T-cell (primary cell): ENCODE results near the gene COMMD7. TPM values are rescaled to one million over a fixed set of nuclear protein-coding genes. Genes with fewer than 3 reads are reported as not detected.
"Not testable (repeated sequence)": the region's sequence is repeated elsewhere in the genome, so short reads cannot be mapped to it uniquely, and the experiment has no call there.

Experiments
- ATAC-seq, 4 experiments: fragments of 200-7000 bp in 3 of 4; fragments of 150-1000 bp in 1 of 4; cut with Tn5 transposase; replicated peaks in 1 of 4; 1 replicate in 3 of 4; 2 replicates in 1 of 4; pipeline ENCODE4 v1.10.0; 2021; ENCODE audit warnings: moderate library complexity in 3 of 4, mild to moderate bottlenecking in 2 of 4, moderate number of reproducible peaks in 1 of 4
- CTCF ChIA-PET, 2 donors: fragments of 300-600 bp; sonication (Branson Sonifier 250); formaldehyde crosslinking; loops; one replicate each; lab custom pipeline; 2022; ENCODE audit warnings: antibody characterized with exemption in 2 of 2; lab: Charles Lee
- POLR2A ChIA-PET, 2 donors: fragments of 300-600 bp; sonication (Branson Sonifier 250); formaldehyde crosslinking; loops; one replicate each; lab custom pipeline; 2022; ENCODE audit warnings: antibody characterized with exemption in 2 of 2; lab: Charles Lee
- DNase-seq, 35 experiments: peaks; one replicate each; pipeline versions ENCODE4 v3.0.0 to v3.0.0-alpha.2; 2013 to 2023
- H3K27ac ChIP-seq: one replicate; pipeline ENCODE4 v1.5.1; 2013; ENCODE audit warnings: low read length
- H3K27me3 ChIP-seq, 2 experiments: replicated peaks in 1 of 2; 1 replicate in 1 of 2; 2 replicates in 1 of 2; pipeline versions ENCODE4 v1.6.1 to v1.7.0; 2013; ENCODE audit warnings: low read length in 1 of 2, mixed read lengths in 1 of 2; ENCODE audit not compliant: control insufficient read depth in 2 of 2, insufficient read depth in 2 of 2; ENCODE audit errors: extremely low read depth in 1 of 2
- H3K36me3 ChIP-seq, 2 donors: 1 replicate in 1 of 2; 2 replicates in 1 of 2; pipeline versions ENCODE4 v1.6.1 to v1.7.0; 2013; ENCODE audit warnings: low read length in 1 of 2; ENCODE audit not compliant: control insufficient read depth in 2 of 2, insufficient read depth in 1 of 2; ENCODE audit errors: extremely low read depth in 1 of 2
- H3K4me1 ChIP-seq, 2 experiments: 1 replicate in 1 of 2; 2 replicates in 1 of 2; pipeline versions ENCODE4 v1.6.1 to v1.7.0; 2013; ENCODE audit warnings: low read length in 2 of 2, mixed read lengths in 1 of 2; ENCODE audit not compliant: insufficient read depth in 2 of 2, control insufficient read depth in 1 of 2; ENCODE audit errors: extremely low read depth in 1 of 2
- H3K4me3 ChIP-seq, 2 donors: 1 replicate in 1 of 2; 2 replicates in 1 of 2; pipeline versions ENCODE4 v1.5.1 to v1.7.0; 2013; ENCODE audit warnings: mild to moderate bottlenecking in 2 of 2, low read length in 1 of 2, moderate library complexity in 1 of 2; ENCODE audit not compliant: control insufficient read depth in 1 of 2; ENCODE audit errors: extremely low read depth in 1 of 2
- H3K9me3 ChIP-seq: 2 replicates; pipeline ENCODE4 v1.7.0; 2013
- H3K27ac Mint-ChIP-seq, 2 donors: one replicate each; pipeline ENCODE4 v1.8.0; 2020 to 2021; ENCODE audit warnings: mild to moderate bottlenecking in 2 of 2, mixed read lengths in 2 of 2
- H3K27me3 Mint-ChIP-seq, 2 donors: one replicate each; pipeline ENCODE4 v1.8.0; 2021 to 2022; ENCODE audit warnings: mixed read lengths in 2 of 2
- H3K36me3 Mint-ChIP-seq: one replicate; pipeline ENCODE4 v1.8.0; 2021; ENCODE audit warnings: mixed read lengths
- H3K4me1 Mint-ChIP-seq, 3 donors: one replicate each; pipeline ENCODE4 v1.8.0; 2020 to 2022; ENCODE audit warnings: mixed read lengths in 3 of 3, mild to moderate bottlenecking in 1 of 3
- H3K4me3 Mint-ChIP-seq, 3 donors: one replicate each; pipeline ENCODE4 v1.8.0; 2020 to 2022; ENCODE audit warnings: mild to moderate bottlenecking in 3 of 3, mixed read lengths in 3 of 3, moderate library complexity in 3 of 3
- H3K9me3 Mint-ChIP-seq, 3 donors: one replicate each; pipeline ENCODE4 v1.8.0; 2020 to 2022; ENCODE audit warnings: mixed read lengths in 3 of 3
- WGBS: methylation state at CpG from one replicate; pipeline ENCODE4 v1.1.5; 2013; ENCODE audit warnings: missing lambda C conversion rate; ENCODE audit not compliant: insufficient coverage; 5-methylcytosine and 5-hydroxymethylcytosine counted together
- total RNA-seq, 35 experiments: library from RNA in 6 of 35; stranded (reverse) in 6 of 35; fragments of 120-200 nt in 1 of 35; gene quantifications; one replicate each; pipeline versions ENCODE4 v1.2.1 to v1.2.4 and lab custom pipeline; 2013 to 2026

Gene COMMD7
- total RNA-seq, 5 donors from 2014 or later (not counting 1 experiment from before 2014, with no cell fraction given), result 35.5 to 48.1 (median 37.4) TPM

DNA sequence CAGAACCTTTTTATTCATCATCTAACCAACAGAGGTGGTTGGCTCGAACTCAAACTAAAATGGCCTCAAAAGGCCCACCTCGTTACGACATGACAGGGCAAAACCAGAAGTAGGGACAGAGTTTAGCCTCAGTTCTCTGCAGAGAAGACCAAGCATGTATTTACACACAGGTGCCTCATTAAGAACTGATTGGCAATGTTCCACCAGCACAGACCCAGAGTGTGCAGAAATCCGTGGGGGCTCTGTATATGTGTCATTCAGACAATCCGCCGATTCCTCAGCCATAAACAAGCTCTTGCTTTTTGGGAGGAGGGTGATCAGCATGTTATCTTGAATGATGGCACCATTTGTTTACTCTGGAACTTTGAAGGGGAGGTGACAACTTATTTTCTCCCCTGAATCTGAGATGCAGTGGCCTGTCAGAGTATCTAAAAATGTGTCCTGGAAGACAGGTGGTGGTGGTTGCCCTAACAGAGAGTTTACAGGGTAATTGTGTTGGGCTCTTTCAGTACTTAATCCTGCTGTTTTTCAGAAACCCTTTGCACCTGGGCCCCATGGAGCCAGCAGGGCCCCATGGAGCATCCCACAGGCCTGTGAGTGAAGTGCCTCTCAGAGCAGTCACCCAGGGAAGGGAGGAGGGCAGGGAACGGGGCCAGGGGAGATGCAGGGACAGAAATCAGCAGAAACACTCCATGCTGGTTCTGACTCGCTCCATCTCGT, 40.4 kb downstream of the COMMD7 start:
- ChIA-PET POLR2A (interaction anchor here in 1 of 2 donors (0.6 kb wide), 1 partner anchor 316 kb away, joined by 5 read pairs; no protein-coding TSS in a partner anchor), CTCF (interaction anchor here in 1 of 2 donors (0.8 kb wide), 1 partner anchor 30 kb away, joined by 4 read pairs; no protein-coding TSS in a partner anchor)
- no peak overlapping the region for H3K27ac Mint-ChIP-seq
- Histone ChIP-seq H3K4me3 (no peak overlapping the region), H3K27me3 (no peaks in the 10 kb centered on the region), H3K9me3 (no peaks in the 10 kb centered on the region), H3K27ac (no peak overlapping the region), H3K4me1 (no peaks in the 10 kb centered on the region), H3K36me3 (peaks cover 2 to 50% of the 10 kb centered on the region in 2 donors)
- H3K9me3 Mint-ChIP-seq, result no peaks in the 10 kb centered on the region
- H3K27me3 Mint-ChIP-seq, result no peaks in the 10 kb centered on the region
- H3K36me3 Mint-ChIP-seq, result peaks cover 47% of the 10 kb centered on the region
- DNase-seq (no peak), ATAC-seq (no peak)
- H3K4me3 Mint-ChIP-seq, result no peak overlapping the region
- peaks cover 0 to 2% (median 0%) of the 10 kb centered on the region in 3 donors for H3K4me1 Mint-ChIP-seq
- 67% methylated on average over 1 of the region's 9 CpGs for WGBS

DNA sequence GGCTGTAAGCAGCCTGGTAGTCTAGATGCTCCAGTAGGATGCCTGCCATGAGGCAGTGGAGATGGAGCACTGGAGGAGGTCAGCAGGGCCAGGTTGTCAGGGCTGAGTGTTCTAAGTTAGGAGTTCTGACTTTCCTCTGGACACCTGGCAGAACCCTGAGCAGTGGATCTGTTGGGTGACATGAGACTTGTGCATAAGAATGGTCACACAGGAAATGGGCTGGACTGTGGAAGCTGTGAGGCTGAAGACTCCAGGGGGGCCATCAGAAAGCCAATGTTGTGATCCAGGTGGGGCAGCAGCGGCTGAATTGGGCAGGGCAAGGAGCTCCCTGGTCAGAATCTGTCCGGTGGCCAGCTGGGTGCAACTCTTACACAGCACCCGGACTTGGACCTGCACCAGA, 45.7 kb downstream of the COMMD7 start:
- H3K36me3 ChIP-seq, result peaks cover 10 to 22% of the 10 kb centered on the region in 2 donors
- POLR2A ChIA-PET, result no interaction called here
- Mint-ChIP-seq H3K36me3 (peaks cover 30% of the 10 kb centered on the region), H3K27ac (peak overlapping the region in 1 of 2 donors; percentile 34), H3K27me3 (no peaks in the 10 kb centered on the region), H3K4me3 (no peak overlapping the region), H3K9me3 (no peaks in the 10 kb centered on the region), H3K4me1 (peaks cover 0 to 2% (median 0%) of the 10 kb centered on the region in 3 donors)
- H3K4me3 ChIP-seq, result no peak overlapping the region
- DNase-seq (no peak), ATAC-seq (no peak)
- CTCF ChIA-PET, result no interaction called here
- 97% methylated on average over 3 of the region's 3 CpGs for WGBS
- H3K9me3 ChIP-seq, result no peaks in the 10 kb centered on the region
- H3K4me1 ChIP-seq, result no peaks in the 10 kb centered on the region
- H3K27ac ChIP-seq, result no peak overlapping the region
- H3K27me3 ChIP-seq, result no peaks in the 10 kb centered on the region

DNA sequence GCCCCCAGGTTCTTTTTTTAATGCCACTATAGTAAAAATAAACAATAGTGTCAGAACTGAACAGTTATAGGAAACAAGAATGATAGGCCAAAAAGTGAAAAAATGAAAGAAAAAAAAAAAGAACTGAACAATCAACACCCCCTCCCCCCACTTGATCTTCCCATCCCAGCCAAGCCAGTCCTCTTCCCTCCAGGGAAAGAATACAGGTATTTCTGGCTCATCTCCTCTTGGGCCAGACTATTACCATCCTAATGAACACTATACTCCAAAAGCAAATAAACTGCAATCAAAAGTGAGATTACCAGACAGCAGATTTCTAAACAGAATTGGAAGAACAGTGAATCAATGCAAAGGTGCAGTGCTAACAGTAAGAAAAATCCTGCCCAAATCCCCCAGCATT, 48.2 kb downstream of the COMMD7 start:
- CTCF ChIA-PET, result no interaction called here
- Histone ChIP-seq H3K9me3 (no peaks in the 10 kb centered on the region), H3K27ac (no peak overlapping the region), H3K27me3 (no peaks in the 10 kb centered on the region), H3K4me1 (no peaks in the 10 kb centered on the region), H3K4me3 (no peak overlapping the region), H3K36me3 (peaks cover 10 to 13% of the 10 kb centered on the region in 2 donors)
- Mint-ChIP-seq H3K9me3 (no peaks in the 10 kb centered on the region), H3K27me3 (no peaks in the 10 kb centered on the region), H3K27ac (peak overlapping the region in 1 of 2 donors; percentile 19), H3K4me3 (no peak overlapping the region), H3K36me3 (peaks cover 15% of the 10 kb centered on the region), H3K4me1 (no peaks in the 10 kb centered on the region)
- no peak for ATAC-seq
- no peak for DNase-seq
- POLR2A ChIA-PET, result no interaction called here

DNA sequence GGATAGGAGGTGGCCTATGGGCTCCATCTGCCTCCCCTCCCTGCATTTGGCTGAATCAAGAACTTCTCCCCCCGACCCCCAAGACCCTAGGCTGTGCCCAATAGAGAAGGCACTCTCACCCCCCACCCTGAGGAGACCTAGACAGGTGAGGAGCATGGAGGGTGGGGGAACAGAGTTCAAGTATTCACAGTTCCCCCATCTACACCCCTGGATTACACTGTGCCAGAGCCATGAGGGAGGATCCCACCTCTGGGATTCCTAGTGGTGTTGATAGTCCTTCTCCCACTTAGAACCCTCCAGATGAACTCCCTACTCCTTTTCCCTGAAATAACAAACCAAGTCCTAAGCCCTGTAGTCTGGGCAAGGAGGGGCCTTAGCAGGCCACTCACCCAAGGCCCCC, 54.3 kb downstream of the COMMD7 start:
- H3K4me3 ChIP-seq, H3K36me3 Mint-ChIP-seq, H3K27ac Mint-ChIP-seq, POLR2A ChIA-PET, DNase-seq, CTCF ChIA-PET, H3K4me3 Mint-ChIP-seq, H3K4me1 ChIP-seq, H3K4me1 Mint-ChIP-seq, H3K27ac ChIP-seq, H3K27me3 Mint-ChIP-seq, H3K27me3 ChIP-seq, H3K9me3 ChIP-seq, H3K9me3 Mint-ChIP-seq, ATAC-seq, H3K36me3 ChIP-seq: not testable (repeated sequence)
- no CpG with 5 or more reads among the region's 1 CpG for WGBS

DNA sequence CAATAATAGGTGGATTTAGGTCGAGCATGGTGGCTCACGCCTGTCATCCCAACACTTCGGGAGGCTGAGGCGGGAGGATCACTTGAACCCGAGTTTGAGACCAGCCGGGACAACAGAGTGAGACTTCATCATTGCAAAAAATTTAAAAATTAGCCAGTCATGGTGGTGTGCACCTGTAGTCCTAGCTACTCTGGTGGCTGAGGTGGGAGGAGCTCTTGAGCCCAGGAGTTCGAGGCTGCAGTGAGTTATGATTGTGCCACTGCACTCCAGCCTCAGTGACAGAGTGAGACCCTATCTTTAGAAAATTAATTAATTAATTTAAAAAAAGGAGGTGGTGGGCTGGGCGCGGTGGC, 56.1 kb downstream of the COMMD7 start:
- WGBS, result 92% methylated on average over 8 of the region's 9 CpGs
- H3K36me3 Mint-ChIP-seq, result peaks cover 2% of the 10 kb centered on the region
- H3K9me3 Mint-ChIP-seq, result no peaks in the 10 kb centered on the region
- no peak overlapping the region for H3K4me3 Mint-ChIP-seq
- Histone ChIP-seq H3K36me3 (peaks cover 2 to 6% of the 10 kb centered on the region in 2 donors), H3K4me1 (no peaks in the 10 kb centered on the region), H3K27ac (no peak overlapping the region), H3K4me3 (no peak overlapping the region), H3K27me3 (no peaks in the 10 kb centered on the region), H3K9me3 (no peaks in the 10 kb centered on the region)
- DNase-seq (no peak), ATAC-seq (no peak)
- POLR2A ChIA-PET, result no interaction called here
- no peaks in the 10 kb centered on the region for H3K27me3 Mint-ChIP-seq
- CTCF ChIA-PET, result no interaction called here
- peaks cover 0 to 3% (median 0%) of the 10 kb centered on the region in 3 donors for H3K4me1 Mint-ChIP-seq
- no peak overlapping the region for H3K27ac Mint-ChIP-seq

DNA sequence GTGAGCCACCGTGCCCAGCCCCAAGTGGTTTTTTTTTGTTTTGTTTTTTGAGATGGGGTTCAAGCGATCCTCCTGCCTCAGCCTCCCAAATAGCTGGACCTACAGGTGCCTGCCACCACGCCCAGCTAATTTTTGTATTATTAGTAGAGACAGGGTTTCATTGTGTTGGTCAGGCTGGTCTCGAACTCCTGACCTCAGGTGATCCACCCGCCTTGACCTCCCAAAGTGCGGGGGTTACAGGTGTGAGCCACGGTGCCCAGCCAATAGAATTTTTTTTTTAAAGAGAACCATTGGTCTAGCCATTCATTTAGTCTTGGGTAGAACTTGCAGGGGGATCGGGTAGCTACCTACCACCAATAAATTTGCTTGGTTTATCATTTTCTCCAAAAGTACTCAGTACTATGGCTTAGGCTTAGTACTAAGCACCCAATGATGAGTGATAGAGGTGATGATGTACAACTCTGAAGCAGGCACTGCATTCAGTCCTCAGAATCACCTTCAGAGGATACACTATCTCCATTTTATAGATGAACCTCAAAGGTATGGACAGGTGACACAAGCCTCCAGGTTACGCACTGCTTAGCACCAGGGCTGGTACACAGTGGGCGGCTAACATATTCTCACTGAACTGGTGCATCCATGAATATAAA, 56.6 kb downstream of the COMMD7 start:
- Mint-ChIP-seq H3K27me3 (no peaks in the 10 kb centered on the region), H3K4me1 (peaks cover 0 to 5% (median under 1%) of the 10 kb centered on the region in 3 donors), H3K4me3 (no peak overlapping the region), H3K9me3 (no peaks in the 10 kb centered on the region), H3K27ac (no peak overlapping the region), H3K36me3 (no peaks in the 10 kb centered on the region)
- WGBS, result 98% methylated on average over 5 of the region's 10 CpGs
- no peak for ATAC-seq
- DNase-seq, result no peak
- peaks cover 0 to 2% of the 10 kb centered on the region in 2 experiments for H3K27me3 ChIP-seq
- H3K36me3 ChIP-seq, result peaks cover 0 to 6% of the 10 kb centered on the region in 2 donors
- ChIA-PET CTCF (no interaction called here), POLR2A (interaction anchor here in 1 of 2 donors (0.6 kb wide), 2 partner anchors 28 to 143 kb away, joined by 4 to 6 read pairs; no protein-coding TSS in a partner anchor)
- no peak overlapping the region for H3K27ac ChIP-seq
- no peaks in the 10 kb centered on the region for H3K4me1 ChIP-seq
- no peak overlapping the region for H3K4me3 ChIP-seq
- no peaks in the 10 kb centered on the region for H3K9me3 ChIP-seq
